HFFc6 (cell line): Measurements from ENCODE around the gene MMS22L. TPM values are rescaled to one million over a fixed set of nuclear protein-coding genes. Genes with fewer than 3 reads are reported as not detected.

Experiments
- DNase-seq: peaks from one replicate; pipeline ENCODE4 v3.0.0-alpha.2; 2018
- H3K27ac Mint-ChIP-seq: 2 replicates; pipeline ENCODE4 v1.8.0; 2020; ENCODE audit warnings: mild to moderate bottlenecking, mixed read lengths
- H3K27me3 Mint-ChIP-seq: 2 replicates; pipeline ENCODE4 v1.8.0; 2021; ENCODE audit warnings: mild to moderate bottlenecking, moderate library complexity, mixed read lengths; ENCODE audit not compliant: insufficient read depth
- H3K36me3 Mint-ChIP-seq: 2 replicates; pipeline ENCODE4 v1.8.0; 2021; ENCODE audit warnings: low read depth, mixed read lengths
- H3K4me1 Mint-ChIP-seq: 2 replicates; pipeline ENCODE4 v1.8.0; 2020; ENCODE audit warnings: low read depth, mixed read lengths
- H3K4me3 Mint-ChIP-seq: 2 replicates; pipeline ENCODE4 v1.8.0; 2020; ENCODE audit warnings: mild to moderate bottlenecking, moderate library complexity, mixed read lengths
- H3K9me3 Mint-ChIP-seq: 2 replicates; pipeline ENCODE4 v1.8.0; 2020; ENCODE audit warnings: mild to moderate bottlenecking, mixed read lengths
- CTCF ChIP-seq: fragments of 200-600 bp; sonication (generic); IDR thresholded peaks from 2 replicates; pipeline ENCODE4 v1.5.0; 2021; ENCODE audit warnings: antibody characterized with exemption, mild to moderate bottlenecking
- total RNA-seq, 6 experiments: library from RNA; stranded (reverse); fragmentation: NEBNext Ultra II Directional; extraction: Animal tissue kit (Norgen Biotek cat#: 25700); gene quantifications; 2 replicates in 1 of 6; 3 replicates in 5 of 6; pipeline ENCODE4 v1.2.3, GENCODE V29; 2021

The MMS22L gene
- total RNA-seq, 6 experiments from 2014 or later = 6.2 to 15.7 (median 13.6) TPM

GRCh38 chr6:97240222-97240621 lies 42.8 kb downstream of the MMS22L start:
- peak; percentile 40 for DNase-seq
- TF ChIP-seq CTCF = no peak
- H3K27ac Mint-ChIP-seq = no peak overlapping the region
- H3K4me1 Mint-ChIP-seq = peaks cover 12% of the 10 kb centered on the region
- H3K4me3 Mint-ChIP-seq = no peak overlapping the region
- no peaks in the 10 kb centered on the region for H3K27me3 Mint-ChIP-seq
- H3K36me3 Mint-ChIP-seq = peaks cover 41% of the 10 kb centered on the region
- peaks cover 6% of the 10 kb centered on the region for H3K9me3 Mint-ChIP-seq

DNA sequence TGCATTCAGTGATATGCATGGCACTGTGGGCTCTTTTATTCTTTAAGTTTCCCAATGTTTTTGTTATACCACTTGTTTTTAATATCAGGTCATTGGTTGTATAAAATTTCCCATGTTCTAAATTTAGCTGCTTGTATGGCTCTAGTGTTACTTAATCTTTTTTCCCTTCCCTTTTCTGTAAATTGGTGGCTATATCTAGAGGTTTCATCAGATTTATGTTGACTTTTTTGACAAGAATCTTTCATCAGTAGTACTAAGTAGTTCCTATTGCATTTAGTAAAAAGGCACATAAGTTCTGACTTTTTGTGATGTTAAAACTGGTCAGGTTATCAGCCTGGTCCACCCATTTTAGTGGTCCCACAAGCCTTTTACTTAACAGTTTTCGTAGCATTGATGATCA lies 51.1 kb downstream of the MMS22L start:
- peaks cover 19% of the 10 kb centered on the region for H3K36me3 Mint-ChIP-seq
- H3K4me3 Mint-ChIP-seq = no peak overlapping the region
- DNase-seq = no peak
- no peak for TF ChIP-seq CTCF
- no peaks in the 10 kb centered on the region for H3K27me3 Mint-ChIP-seq
- no peak overlapping the region for H3K27ac Mint-ChIP-seq
- H3K4me1 Mint-ChIP-seq = peaks cover 23% of the 10 kb centered on the region
- H3K9me3 Mint-ChIP-seq = no peaks in the 10 kb centered on the region

DNA sequence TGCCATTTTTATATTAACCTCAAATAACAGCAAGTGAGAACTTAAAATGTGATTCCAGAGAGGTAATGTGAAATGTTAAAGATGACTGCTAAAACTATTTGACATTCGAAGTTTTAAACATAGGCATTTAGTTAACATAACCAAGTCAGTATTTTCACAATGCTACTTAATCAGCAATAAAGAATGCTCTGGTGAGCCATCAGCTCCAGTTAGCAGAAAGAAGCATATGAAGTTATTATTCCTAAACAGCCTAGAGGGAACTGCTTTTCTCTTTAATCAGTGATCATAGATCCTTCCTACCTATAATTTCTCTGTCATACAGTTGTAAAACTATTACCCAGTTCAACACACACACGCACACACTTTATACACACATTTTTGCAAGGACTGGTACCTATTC lies 60.1 kb downstream of the MMS22L start:
- Mint-ChIP-seq H3K27me3 (peaks cover 2% of the 10 kb centered on the region; the same call in 1 of the 2 replicates), H3K9me3 (no peaks in the 10 kb centered on the region), H3K4me1 (peaks cover 26% of the 10 kb centered on the region), H3K4me3 (no peak overlapping the region), H3K27ac (no peak overlapping the region), H3K36me3 (no peaks in the 10 kb centered on the region)
- TF ChIP-seq CTCF = no peak
- peak; percentile 6 for DNase-seq

GRCh38 chr6:97218912-97219311 lies 64.1 kb downstream of the MMS22L start:
- Mint-ChIP-seq H3K9me3 (no peaks in the 10 kb centered on the region), H3K4me1 (peaks cover 21% of the 10 kb centered on the region), H3K27me3 (no peaks in the 10 kb centered on the region), H3K4me3 (no peak overlapping the region), H3K27ac (no peak overlapping the region), H3K36me3 (no peaks in the 10 kb centered on the region)
- DNase-seq = no peak
- TF ChIP-seq CTCF = no peak

DNA sequence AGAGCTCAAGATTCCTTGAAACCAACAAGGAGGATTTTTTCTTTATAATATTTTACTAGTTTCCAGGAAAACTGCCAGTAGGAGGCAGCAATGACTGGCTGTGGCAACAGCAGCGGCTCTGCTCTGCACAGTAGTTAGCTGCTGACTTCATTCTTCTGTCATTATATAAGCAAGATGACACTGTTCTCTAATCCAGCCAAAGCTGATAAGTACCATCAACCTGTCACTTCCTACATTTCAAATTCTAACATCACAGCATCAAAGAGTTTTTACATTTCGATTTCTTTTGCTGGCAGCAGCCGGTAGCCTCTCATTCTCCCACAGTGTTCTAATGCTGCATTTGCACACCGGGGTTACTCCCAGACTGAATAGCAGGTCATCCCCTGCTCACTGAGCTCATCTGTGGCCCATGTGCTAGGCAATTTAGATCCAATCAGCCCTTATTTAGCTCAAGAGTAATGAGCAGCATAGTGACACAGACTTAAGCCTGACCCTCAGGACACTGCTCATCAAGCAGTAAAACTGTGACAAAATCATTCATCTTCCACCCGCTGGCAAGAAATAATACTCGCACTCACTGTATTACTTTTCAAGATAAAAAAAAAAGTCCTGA lies 67.8 kb downstream of the MMS22L start:
- Mint-ChIP-seq H3K27me3 (no peaks in the 10 kb centered on the region), H3K36me3 (no peaks in the 10 kb centered on the region), H3K27ac (peak overlapping the region; percentile 6; the same call in 1 of the 2 replicates), H3K9me3 (no peaks in the 10 kb centered on the region), H3K4me1 (peaks cover 8% of the 10 kb centered on the region), H3K4me3 (no peak overlapping the region; the same call in 1 of the 2 replicates)
- TF ChIP-seq CTCF = peak; percentile 83
- peak; percentile 69 for DNase-seq
